Neuron (in vitro differentiated cells): Measurements from ENCODE around the gene SLC25A2.

Experiments used
- H2AFZ ChIP-seq: one replicate; pipeline ENCODE4 v1.6.1; 2013; ENCODE audit warnings: low read depth, mild to moderate bottlenecking, inconsistent platforms, low read length, moderate library complexity
- H3K27me3 ChIP-seq: one replicate; pipeline ENCODE4 v1.6.1; 2013; ENCODE audit warnings: low read length; ENCODE audit not compliant: insufficient read depth
- H3K36me3 ChIP-seq: one replicate; pipeline ENCODE4 v1.6.1; 2013; ENCODE audit warnings: low read length; ENCODE audit not compliant: insufficient read depth
- H3K4me1 ChIP-seq: one replicate; pipeline ENCODE4 v1.6.1; 2013; ENCODE audit warnings: low read length; ENCODE audit not compliant: insufficient read depth
- H3K4me3 ChIP-seq: 2 replicates; pipeline ENCODE4 v1.5.1; 2013; ENCODE audit warnings: mild to moderate bottlenecking, low read length, moderate library complexity
- H3K9me3 ChIP-seq: one replicate; pipeline ENCODE4 v1.6.1; 2013; ENCODE audit warnings: low read length

The SLC25A2 gene

DNA sequence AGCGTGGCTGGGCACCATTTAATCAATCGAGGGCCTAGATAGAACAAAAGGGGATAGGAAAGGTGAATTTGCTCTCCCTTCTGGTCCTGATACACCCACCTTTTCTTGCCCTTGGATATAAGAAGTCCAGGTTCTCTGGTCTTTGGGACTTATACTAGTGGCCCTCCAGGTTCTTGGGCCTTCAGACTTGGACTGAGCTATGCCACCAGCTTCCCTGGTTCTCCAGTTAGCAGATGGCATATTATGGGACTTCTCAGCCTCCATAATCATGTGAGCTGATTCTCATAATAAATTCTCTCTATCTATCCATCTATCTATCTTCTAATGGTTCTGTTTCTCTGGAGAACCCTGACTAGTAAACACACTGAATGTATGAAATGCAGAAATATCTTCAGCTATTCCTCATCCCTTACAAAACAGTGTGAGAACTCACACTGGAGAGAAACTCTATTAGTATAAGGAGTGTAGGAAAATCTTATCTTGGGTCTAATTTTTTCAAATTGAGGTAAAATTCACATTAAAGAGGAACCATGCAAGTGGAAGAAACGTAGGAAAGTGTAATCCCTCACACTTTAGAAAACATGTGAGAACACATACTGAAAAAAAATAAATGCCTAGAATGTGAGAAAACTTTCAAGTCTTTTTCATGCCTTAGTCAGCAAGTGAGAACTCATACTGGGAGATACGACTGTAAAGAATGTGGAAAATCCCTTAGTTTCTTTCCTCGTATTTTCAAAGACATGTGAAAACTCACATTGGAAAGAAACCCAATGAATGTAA lies 43.2 kb downstream of the SLC25A2 start:
- H3K4me3 ChIP-seq: no peak overlapping the region
- peaks cover 32% of the 10 kb centered on the region for H3K9me3 ChIP-seq

DNA sequence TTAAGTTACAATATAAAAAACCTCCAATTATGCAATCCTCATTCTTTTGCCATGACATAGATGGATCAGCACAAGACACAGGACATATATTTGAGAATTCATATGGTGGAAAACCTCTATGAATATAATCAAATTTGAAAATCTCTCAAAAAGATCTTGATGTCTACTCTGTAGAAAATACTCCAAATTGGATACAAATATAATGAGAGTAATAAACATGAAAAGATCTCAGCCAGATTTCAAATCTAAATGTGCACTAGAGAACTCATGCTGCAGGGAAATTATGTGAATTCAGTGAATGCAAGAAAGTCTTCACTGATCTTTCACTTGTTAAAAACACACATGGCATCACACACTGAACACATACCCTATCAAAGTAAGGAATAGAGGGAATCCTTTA lies 44.9 kb downstream of the SLC25A2 start:
- Histone ChIP-seq H3K36me3 (no peaks in the 10 kb centered on the region), H3K4me1 (no peaks in the 10 kb centered on the region), H3K9me3 (peaks cover 26% of the 10 kb centered on the region), H2AFZ (no peak overlapping the region), H3K4me3 (no peak overlapping the region), H3K27me3 (no peaks in the 10 kb centered on the region)

More for the DNA sequence above, 43.2 kb downstream of the SLC25A2 start:
- Histone ChIP-seq H3K4me1 (no peaks in the 10 kb centered on the region), H3K36me3 (no peaks in the 10 kb centered on the region), H3K27me3 (no peaks in the 10 kb centered on the region), H2AFZ (no peak overlapping the region)

DNA sequence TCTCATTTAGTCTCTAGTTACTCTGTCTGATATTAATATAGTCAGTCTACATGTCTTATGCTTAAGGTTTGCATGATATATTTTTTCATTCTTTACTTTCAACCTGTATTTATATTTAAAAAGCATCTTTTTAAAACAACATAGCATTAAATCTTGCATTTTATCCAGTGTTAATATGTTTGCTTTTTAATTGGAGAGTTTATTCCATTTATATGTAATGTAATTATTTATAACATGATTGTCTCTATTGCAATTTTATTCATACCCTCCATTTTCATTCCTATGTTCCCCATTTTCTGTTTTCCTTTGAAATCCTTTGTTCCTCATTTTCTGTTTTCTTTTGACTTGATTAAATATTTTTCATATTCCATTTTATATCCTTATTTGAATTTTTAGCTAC lies 45.4 kb downstream of the SLC25A2 start:
- no peak overlapping the region for H3K4me3 ChIP-seq
- no peak overlapping the region for H2AFZ ChIP-seq
- no peaks in the 10 kb centered on the region for H3K4me1 ChIP-seq
- H3K9me3 ChIP-seq: peaks cover 26% of the 10 kb centered on the region
- no peaks in the 10 kb centered on the region for H3K27me3 ChIP-seq
- H3K36me3 ChIP-seq: no peaks in the 10 kb centered on the region
